Psoas muscle (tissue), 8 donors: ENCODE measurements around the gene SCAF4. TPM values are rescaled to one million over a fixed set of nuclear protein-coding genes. Genes with fewer than 3 reads are reported as not detected.

ENCODE experiments used
- ATAC-seq, 4 donors: fragments of 200-7000 bp; cut with Tn5 transposase; one replicate each; pipeline ENCODE4 v1.9.1; 2020; ENCODE audit warnings: moderate library complexity in 3 of 4, mild to moderate bottlenecking in 2 of 4
- DNase-seq, 2 donors: peaks; one replicate each; pipeline ENCODE4 v3.0.0-alpha.2; 2020
- H3K27ac ChIP-seq: fragments of 200-600 bp; one replicate; pipeline ENCODE4 v1.8.0; 2022
- H3K27me3 ChIP-seq, 3 donors: fragments of 200-600 bp in 1 of 3; one replicate each; pipeline versions ENCODE4 v1.6.1 to v1.8.0; 2013 to 2022; ENCODE audit warnings: low read length in 2 of 3, mild to moderate bottlenecking in 2 of 3, moderate library complexity in 1 of 3; ENCODE audit not compliant: insufficient read depth in 3 of 3
- H3K36me3 ChIP-seq, 2 donors: fragments of 200-600 bp in 1 of 2; one replicate each; pipeline versions ENCODE4 v1.6.1 to v1.8.0; 2013 to 2022; ENCODE audit warnings: low read depth in 1 of 2, mild to moderate bottlenecking in 1 of 2, moderate library complexity in 1 of 2; ENCODE audit not compliant: insufficient read depth in 1 of 2
- H3K4me1 ChIP-seq: fragments of 200-600 bp; one replicate; pipeline ENCODE4 v1.8.0; 2022
- H3K4me3 ChIP-seq: fragments of 200-600 bp; one replicate; pipeline ENCODE4 v1.8.0; 2022; ENCODE audit warnings: mild to moderate bottlenecking
- H3K9me3 ChIP-seq: fragments of 200-600 bp; one replicate; pipeline ENCODE4 v1.8.0; 2022
- CTCF ChIP-seq: fragments of 200-600 bp; IDR thresholded peaks from one replicate; pipeline ENCODE4 v1.8.0; 2022; ENCODE audit warnings: antibody characterized with exemption
- WGBS, 3 donors: extraction: QIAGEN DNeasy Blood & Tissue Kit; methylation state at CpG; one replicate each; pipeline versions ENCODE4 v1.1.6 to v1.1.7; 2013; 5-methylcytosine and 5-hydroxymethylcytosine counted together
- intact Hi-C, 2 donors: fragments of 100-400 bp; cut with DNase I; formaldehyde crosslinking; loops; one replicate each; pipeline versions ENCODE4 v1.11.0 to v1.14.2; 2022
- polyA plus RNA-seq, 3 donors: library from polyadenylated mRNA; stranded (reverse); fragments of 200-250 nt; gene quantifications; one replicate each; pipeline ENCODE4 v1.2.3, GENCODE V29; 2013
- total RNA-seq, 4 donors: library from RNA; stranded (reverse); fragmentation: NEBNext Ultra II Directional in 2 of 4; extraction: Animal tissue kit (Norgen Biotek cat#: 25700) in 2 of 4; gene quantifications; one replicate each; pipeline versions ENCODE4 v1.2.1 to v1.2.4, GENCODE V29; 2021 to 2023
- donor health status: healthy with polysubstance abuse.
- donor health status: DM: no; HTN: no; CAD: no; lungs with moderate emphysema.
- donor health status: Bipolar disorder and iron deficiency.
- donor health status: healthy.
- donor health status: DM: yes; HTN: yes; CAD: no.
- donor health status: DM: no; HTN: no; CAD: no.
- donor health status: DM: no; HTN: no; CAD: no.
- donor health status: DM: yes; HTN: yes; CAD: no.

SCAF4 gene
- total and polyA plus RNA-seq, 7 donors: 7.5 to 23.9 (median 17.3) TPM

- no peaks in the 10 kb centered on the region for H3K36me3 ChIP-seq
- TF ChIP-seq CTCF: no peak
- H3K4me1 ChIP-seq: no peaks in the 10 kb centered on the region
- no peak overlapping the region for H3K27ac ChIP-seq
- no peak for DNase-seq
- peaks cover 0 to 2% (median 0%) of the 10 kb centered on the region in 3 donors for H3K27me3 ChIP-seq
- intact Hi-C loops: no loop called here
- H3K9me3 ChIP-seq: no peaks in the 10 kb centered on the region
- no peak overlapping the region for H3K4me3 ChIP-seq
- ATAC-seq: no peak
- WGBS, 3 donors: 73 to 81% (median 77%) methylated on average over 6 of the region's 6 CpGs
These were observed 108.3 kb downstream of the SCAF4 start for GRCh38 chr21:31623664-31624063.

GRCh38 chr21:31622397-31622796, 109.5 kb downstream of the SCAF4 start:
- H3K27me3 ChIP-seq: peaks cover 0 to 2% (median 0%) of the 10 kb centered on the region in 3 donors

More at GRCh38 chr21:31622397-31622796, 109.5 kb downstream of the SCAF4 start:
- no peak for ATAC-seq
- no peaks in the 10 kb centered on the region for H3K9me3 ChIP-seq
- H3K36me3 ChIP-seq: no peaks in the 10 kb centered on the region
- WGBS, 3 donors: 67 to 76% (median 68%) methylated on average over 3 of the region's 3 CpGs
- intact Hi-C loops: no loop called here
- H3K4me1 ChIP-seq: no peaks in the 10 kb centered on the region
- H3K27ac ChIP-seq: no peak overlapping the region
- TF ChIP-seq CTCF: no peak
- no peak overlapping the region for H3K4me3 ChIP-seq
- DNase-seq: no peak

Other genes starting within 250 kb of the SCAF4 start
- 100 to 1,000 TPM; 226 to 326 (median 285) TPM for gene SOD1, start 72.4 kb downstream of the SCAF4 start, total RNA-seq
- gene SOD1, start 72.4 kb downstream of the SCAF4 start, polyA plus RNA-seq: 100 to 1,000 TPM; 305 to 890 (median 337) TPM
- gene HUNK, start 140.9 kb upstream of the SCAF4 start, total RNA-seq: under 1 TPM; 0.10 to 0.54 (median 0.15) TPM
- under 1 TPM; 0.03 to 0.06 (median 0.05) TPM for gene HUNK, start 140.9 kb upstream of the SCAF4 start, polyA plus RNA-seq